TTC549 (cell line): ENCODE measurements around the gene PDE4B.
A peak's percentile ranks its signal among the peaks of the same experiment; 100 is the strongest.
"Not testable (repeated sequence)": the region's sequence is repeated elsewhere in the genome, so short reads cannot be mapped to it uniquely, and the experiment has no call there.

Source experiments
- FAIRE-seq: peaks from 2 replicates; lab custom pipeline; 2012; peaks lifted over from hg19 to GRCh38; lab: Jason Lieb, UNC

The PDE4B gene

DNA sequence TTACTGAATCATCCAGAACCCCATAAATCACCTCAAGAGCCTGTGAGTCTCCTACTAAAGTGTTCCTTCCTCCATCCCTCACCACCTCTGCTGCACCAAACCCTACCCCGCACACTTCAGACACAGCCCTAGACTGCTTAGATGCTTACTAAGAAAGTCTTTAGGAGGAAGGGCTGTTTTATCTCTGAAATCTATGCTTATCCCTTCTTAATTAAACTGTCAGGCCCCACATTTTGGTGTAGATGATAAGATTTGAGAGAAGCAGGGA is 524.5 kb downstream of the PDE4B start:
- no peak for FAIRE-seq

DNA sequence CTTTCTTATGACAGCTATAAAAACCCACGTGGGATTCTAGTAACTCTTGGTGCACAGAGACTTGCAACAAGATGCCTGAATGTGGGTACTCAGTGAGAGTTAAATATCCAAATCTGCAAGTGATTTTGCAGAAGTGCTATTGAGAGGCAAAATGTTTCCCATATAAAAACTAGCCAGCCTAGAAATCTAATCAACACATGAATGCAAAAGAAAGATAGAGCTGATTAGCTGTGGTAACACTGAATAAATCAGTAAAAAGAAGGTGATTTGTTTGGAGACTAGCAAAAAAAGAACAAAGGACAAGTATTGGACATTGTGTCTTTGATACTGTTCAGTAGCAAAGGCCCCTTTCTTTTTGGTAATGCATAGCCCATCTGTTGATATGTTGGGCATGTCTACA is 527.5 kb downstream of the PDE4B start:
- FAIRE-seq, result no peak

DNA sequence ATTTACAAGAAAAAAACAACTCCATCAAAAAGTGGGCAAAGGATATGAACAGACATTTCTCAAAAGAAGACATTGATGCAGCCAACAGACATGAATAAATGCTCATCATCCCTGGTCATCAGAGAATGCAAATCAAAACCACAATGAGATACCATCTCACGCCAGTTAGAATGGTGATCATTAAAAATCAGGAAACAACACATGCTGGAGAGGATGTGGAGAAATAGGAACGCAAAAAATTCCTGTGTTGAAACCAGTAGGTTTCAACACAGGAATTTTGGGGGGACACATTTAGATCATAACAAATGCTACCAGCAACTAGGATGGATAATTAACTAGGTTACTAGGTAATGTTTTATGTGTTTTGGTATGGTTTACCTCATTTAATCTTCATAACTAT is 529.8 kb downstream of the PDE4B start:
- not testable (repeated sequence) for FAIRE-seq

DNA sequence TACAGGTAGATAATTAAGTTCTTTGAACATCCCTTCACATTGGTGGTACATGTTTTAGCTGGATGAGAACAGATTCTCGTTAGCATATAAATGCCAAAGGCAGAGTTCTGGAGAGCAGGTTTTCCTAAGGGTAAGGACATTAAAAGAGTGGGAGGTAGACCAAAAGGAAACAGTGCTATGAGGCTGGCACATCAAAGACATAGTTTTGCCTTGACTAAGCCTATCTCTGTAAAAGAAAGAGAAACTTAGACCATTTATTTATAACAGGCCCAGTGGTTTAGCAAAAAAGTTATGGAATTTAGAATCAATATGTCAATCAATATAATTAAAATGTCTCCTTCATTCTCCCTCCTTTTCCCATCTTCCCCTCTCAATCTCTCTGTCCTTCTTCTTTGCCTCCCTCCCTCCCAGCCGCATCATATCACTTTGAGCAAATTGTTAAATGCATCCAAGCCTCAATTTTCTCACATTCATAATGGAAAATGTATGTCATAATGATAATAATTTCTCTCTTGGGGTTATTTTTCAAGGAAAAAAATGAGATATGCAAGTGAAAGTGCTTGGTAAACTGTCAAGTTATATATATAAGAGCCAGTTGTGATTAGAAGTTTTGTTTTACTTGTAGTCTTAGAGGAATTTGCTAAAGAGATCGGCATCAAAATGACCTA is 531.4 kb downstream of the PDE4B start:
- FAIRE-seq, result no peak

GRCh38 chr1:66325594-66326380 is 533.1 kb downstream of the PDE4B start:
- FAIRE-seq, result peak; percentile 73

DNA sequence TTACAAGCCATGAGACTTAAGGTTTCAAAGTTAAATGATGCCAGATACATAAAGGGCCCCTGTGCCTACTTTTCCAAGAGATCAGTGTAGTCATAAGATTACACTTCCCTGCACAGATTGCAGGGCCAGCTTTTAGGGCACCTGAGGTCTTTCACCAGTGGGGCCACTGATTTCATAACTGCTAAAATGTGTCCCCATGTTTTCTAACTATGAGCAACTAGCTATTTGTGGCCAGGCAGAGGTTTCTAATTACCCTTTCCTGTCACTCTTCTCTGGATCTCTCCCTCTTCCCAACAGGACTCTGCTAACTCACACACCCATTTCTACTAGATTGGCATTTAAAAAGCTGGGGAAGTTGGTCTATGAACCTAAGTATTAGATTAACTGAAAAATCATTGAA is 534.2 kb downstream of the PDE4B start:
- no peak for FAIRE-seq

GRCh38 chr1:66327588-66327987 is 534.9 kb downstream of the PDE4B start:
- no peak for FAIRE-seq

- no peak for FAIRE-seq
These were observed 536.2 kb downstream of the PDE4B start for GRCh38 chr1:66328896-66329295.

GRCh38 chr1:66330722-66331141 is 538.0 kb downstream of the PDE4B start:
- FAIRE-seq, result no peak

DNA sequence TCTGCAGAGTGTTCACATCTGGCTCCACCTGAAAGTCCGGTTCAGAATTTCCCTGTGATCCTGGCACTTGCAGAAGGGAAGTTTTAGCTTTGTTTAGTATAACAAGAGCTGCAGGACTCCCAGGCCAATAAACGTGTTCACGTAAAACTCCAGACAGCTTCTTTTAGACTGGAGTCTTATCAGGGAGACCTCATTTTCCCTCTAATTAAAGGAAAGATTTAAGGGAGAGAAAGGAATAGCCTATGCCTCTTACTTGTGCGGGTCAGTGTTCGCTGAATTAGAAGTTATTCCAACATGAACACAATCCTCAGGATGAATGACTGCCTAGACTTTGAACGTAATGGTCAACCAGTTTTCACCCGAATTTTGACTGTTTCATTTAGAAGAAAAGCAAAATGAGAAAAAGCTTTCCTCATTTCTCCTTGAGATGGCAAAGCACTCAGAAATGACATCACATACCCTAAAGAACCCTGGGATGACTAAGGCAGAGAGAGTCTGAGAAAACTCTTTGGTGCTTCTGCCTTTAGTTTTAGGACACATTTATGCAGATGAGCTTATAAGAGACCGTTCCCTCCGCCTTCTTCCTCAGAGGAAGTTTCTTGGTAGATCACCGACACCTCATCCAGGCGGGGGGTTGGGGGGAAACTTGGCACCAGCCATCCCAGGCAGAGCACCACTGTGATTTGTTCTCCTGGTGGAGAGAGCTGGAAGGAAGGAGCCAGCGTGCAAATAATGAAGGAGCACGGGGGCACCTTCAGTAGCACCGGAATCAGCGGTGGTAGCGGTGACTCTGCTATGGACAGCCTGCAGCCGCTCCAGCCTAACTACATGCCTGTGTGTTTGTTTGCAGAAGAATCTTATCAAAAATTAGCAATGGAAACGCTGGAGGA is 539.2 kb downstream of the PDE4B start:
- peak; percentile 96 for FAIRE-seq

GRCh38 chr1:66332548-66332901 is 539.8 kb downstream of the PDE4B start:
- no peak for FAIRE-seq

GRCh38 chr1:66333466-66334199 is 540.9 kb downstream of the PDE4B start:
- no peak for FAIRE-seq

DNA sequence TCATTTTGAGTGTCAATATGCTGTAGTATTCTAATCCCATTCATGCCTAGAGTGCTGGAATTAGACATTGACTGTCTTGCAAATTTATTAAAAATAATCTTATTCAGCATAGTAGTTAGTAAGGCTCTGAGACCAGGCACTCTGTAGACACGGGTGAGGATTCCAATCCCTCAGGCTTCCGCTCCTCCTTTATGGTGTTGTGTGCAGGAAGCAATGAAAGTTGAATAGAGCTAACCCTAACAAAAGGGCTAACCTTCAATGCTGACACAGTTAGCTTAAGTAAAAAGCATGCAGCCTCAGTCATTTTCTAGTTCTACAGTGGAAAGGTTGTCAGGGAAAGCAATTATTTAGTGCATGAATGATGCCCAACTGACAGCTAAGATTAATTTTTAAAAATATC is 541.6 kb downstream of the PDE4B start:
- FAIRE-seq, result no peak

DNA sequence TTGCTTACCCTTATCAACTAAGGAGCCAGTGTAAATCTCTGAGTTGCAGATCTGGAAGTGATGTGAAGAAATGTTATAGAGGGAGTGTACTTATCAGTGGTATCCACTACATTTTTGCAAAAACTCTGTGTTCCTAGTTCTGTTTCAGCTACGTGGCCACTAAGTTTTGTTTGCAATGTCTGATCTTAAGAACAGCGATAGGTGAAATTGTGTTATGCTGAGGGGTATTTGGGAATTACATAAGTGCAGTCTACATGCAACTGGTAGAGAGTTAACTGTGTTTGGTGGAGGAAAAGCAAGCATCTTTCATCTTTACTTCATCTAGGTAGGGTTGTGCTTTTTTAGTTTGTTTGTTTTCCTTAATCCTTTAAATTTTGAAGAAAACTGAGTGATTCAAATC is 542.4 kb downstream of the PDE4B start:
- FAIRE-seq, result no peak

DNA sequence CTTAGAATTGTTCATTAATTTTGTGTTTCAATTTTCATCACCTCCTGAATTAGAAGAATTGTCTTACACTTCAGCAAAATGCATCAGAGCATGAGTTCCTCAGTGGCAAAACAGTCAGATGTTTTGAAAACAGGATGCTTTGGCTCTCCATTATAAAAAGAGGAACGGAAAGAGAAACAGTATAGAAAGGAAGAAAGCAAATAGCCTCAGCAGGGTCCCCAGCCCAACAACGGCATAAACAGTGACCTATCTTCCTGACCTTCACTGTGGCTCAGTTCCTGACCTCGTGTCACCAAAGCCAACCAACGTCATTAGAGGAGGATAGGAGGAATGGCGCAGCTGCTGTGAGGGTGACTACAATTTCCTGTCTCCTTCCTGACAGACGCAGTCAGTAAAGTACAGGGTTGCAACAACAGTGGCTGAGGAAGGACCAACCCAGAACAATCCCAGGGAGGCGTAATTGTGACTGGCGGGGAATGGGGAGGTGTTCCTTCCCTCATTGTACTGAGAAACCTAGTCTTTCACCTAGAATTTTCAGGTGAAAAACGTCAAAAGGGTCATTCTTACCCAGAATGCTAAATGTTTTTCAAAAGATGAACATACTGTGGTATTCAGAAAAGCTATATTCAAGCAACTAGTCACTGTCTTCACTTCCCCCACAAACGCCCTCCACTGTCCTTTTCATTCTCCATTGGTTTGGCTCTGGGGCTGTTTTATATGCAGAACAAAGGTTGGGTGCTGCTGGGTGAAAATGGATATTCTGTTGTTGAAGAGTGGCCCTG is 543.4 kb downstream of the PDE4B start:
- peak; percentile 53 for FAIRE-seq

DNA sequence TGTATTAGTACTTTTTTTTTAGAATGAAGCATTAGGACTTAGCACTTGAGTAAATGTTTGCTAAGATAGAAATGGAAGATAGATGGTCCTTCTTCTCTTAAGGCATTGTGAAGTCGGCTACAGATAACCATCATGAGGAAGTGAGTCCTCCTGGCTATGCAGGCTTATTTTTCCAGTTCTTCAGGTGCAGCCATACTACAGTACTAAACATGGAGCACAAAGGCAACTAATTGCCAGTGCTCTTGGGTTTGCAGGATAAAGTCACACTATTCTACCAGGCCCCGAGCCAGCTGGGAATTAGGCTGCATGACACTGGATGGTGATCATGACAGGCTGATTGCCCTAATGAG is 543.9 kb downstream of the PDE4B start:
- no peak for FAIRE-seq

GRCh38 chr1:66337249-66337648 is 544.6 kb downstream of the PDE4B start:
- no peak for FAIRE-seq

DNA sequence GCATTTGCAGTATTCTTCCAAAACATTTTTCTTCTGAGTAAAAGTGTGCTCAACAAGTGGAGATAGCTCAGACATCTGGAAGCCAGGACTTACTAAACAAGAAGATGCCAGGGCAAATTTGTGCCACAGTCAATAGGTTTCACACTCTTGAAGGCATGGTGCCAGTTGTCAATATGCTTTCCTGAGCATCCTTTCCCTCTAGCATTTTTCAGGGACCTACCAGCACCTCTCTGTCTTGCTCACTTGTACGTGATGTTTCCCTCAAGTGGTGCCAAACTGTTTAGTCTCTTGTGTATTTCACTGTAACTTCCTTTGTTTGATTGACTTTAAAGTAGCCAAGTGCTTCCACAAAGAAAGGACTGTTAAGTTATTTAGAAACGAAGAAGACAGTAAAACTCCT is 547.2 kb downstream of the PDE4B start:
- peak; percentile 97 for FAIRE-seq

GRCh38 chr1:66341446-66342089 is 548.9 kb downstream of the PDE4B start:
- FAIRE-seq, result no peak

GRCh38 chr1:66342707-66343106 is 550.0 kb downstream of the PDE4B start:
- FAIRE-seq, result peak; percentile 64

- FAIRE-seq, result no peak
These were observed 551.1 kb downstream of the PDE4B start for GRCh38 chr1:66343569-66344325.
